Activated CD8-positive, alpha-beta memory T cell treated with anti-CD3 and anti-CD28 coated beads, Interleukin-2, amount 50 U/mL, for 24 hours (primary cell): ENCODE data around the gene NXF1.
"Not testable (repeated sequence)": the region's sequence is repeated elsewhere in the genome, so short reads cannot be mapped to it uniquely, and the experiment has no call there.

Experiments
- DNase-seq: peaks from one replicate; pipeline ENCODE4 v3.0.0-alpha.2; 2020; ENCODE audit errors: extremely low read depth

NXF1 gene

GRCh38 chr11:62832336-62833234 lies 27.3 kb upstream of the NXF1 start, which contains the start of gene TEX54:
TSS of gene TEX54 (minus strand) at chr11:62832841.
- no peak for DNase-seq

GRCh38 chr11:62831520-62832335 lies 26.5 kb upstream of the NXF1 start, which contains the start of gene STX5:
TSS of gene STX5 (minus strand) at chr11:62832051. CDS start at chr11:62831243, 808 bp downstream.
- peak; percentile 99 for DNase-seq

DNA sequence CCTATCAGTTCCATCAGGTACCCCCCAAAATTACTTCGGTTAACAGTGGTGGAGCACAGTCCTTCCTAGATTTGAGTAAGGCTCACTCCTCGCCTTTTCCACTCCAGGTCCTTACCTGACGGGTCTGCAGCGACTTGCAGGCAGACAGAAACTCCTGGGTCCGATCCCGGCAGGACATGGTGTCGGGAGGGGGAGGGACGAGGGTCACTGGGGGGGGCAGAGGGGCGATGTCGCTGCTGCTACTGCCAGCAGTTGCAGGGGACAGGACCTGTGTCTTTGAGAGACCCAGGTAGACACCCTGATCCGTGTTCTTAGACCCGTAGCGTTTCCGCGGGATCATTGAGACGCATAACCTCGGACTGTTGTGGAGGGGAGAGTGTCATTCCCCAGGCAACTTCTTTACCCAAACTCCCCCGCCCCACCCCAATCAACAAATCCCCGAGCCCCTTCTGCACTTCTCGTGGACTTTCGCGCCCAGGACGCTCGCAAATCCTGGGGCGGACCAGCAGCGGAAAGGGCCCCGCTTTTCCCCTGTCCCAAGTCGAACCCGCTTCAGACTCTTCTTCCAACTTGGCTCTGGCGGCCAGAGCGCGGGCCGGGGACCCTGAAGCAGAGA lies 25.8 kb upstream of the NXF1 start:
- no peak for DNase-seq

DNA sequence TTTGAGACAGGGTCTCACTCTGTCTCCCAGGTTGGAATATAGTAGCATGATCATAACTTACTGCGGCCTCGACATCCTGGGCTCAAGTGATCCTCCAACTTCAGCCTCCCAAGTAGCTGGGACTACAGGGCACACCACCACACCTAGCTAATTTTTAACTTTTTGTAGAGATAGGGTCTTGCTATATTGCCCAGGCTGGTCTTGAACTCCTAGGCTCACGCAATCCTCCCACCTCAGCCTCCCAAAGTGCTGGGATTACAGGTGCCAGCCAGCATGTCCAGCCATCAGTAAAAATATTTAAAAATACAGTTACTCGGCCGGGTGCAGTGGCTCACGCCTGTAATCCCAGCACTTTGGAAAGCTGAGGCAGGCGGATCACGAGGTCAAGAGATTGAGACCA lies 22.9 kb upstream of the NXF1 start:
- not testable (repeated sequence) for DNase-seq

- DNase-seq: no peak
Measured at GRCh38 chr11:62823677-62824076, 18.4 kb upstream of the NXF1 start.

- no peak for DNase-seq
Measured at GRCh38 chr11:62817129-62817528, 11.9 kb upstream of the NXF1 start.

GRCh38 chr11:62816557-62816956 lies 11.3 kb upstream of the NXF1 start:
- DNase-seq: no peak

GRCh38 chr11:62811659-62812058 lies 6.4 kb upstream of the NXF1 start:
- DNase-seq: no peak

- no peak for DNase-seq
Measured at GRCh38 chr11:62810748-62811147, 5.5 kb upstream of the NXF1 start.

DNA sequence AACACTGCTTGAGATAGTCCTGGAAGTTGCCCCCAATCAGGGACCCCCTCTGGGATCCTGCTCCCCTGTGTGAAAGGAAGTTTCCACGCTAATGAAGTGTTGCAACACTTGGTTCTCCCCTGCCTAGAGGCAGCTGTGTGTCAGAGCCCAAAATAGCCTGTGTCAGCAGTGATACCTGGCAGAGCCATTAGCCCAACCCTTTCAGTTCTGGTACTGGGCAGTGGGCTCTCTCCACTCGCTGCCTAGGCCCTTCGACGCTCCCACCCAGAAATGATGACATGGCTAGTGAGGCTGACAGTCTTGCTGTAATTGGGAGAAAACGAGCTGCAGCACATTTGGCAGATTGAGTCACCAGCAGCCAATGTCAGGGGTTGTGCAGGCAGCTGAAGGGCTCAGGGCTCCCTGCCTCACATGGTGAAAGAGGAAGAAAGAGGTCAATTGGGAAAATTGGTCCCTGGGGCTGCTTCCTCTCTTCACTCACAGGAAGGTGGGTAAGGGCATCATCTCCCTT lies 1.4 kb upstream of the NXF1 start:
- no peak for DNase-seq

- DNase-seq: no peak
Measured at GRCh38 chr11:62805961-62806441, 761 bp upstream of the NXF1 start.

- DNase-seq: no peak
Measured at GRCh38 chr11:62804310-62805075, 747 bp downstream of the NXF1 start.

DNA sequence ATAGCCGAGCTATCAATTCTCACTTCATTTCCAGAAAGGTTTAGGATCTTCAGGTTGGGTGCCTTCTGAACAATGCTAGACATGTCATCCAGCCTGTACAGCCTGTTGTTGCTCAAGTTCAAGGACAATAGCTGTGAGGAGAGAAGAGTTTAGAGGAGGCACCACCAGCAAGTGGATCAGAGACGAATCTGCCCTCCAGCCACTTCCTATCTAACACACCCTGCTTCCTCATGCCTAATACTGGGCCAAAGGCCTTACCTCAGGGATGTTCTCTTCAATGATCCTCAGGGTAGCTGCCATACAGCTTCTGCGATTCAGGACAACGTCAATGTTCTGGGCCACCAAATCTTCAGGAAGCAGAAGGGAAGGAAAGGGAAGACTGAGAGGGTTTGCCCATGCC lies 4.2 kb downstream of the NXF1 start:
- no peak for DNase-seq

GRCh38 chr11:62799486-62799885 lies 5.8 kb downstream of the NXF1 start:
- DNase-seq: no peak

DNA sequence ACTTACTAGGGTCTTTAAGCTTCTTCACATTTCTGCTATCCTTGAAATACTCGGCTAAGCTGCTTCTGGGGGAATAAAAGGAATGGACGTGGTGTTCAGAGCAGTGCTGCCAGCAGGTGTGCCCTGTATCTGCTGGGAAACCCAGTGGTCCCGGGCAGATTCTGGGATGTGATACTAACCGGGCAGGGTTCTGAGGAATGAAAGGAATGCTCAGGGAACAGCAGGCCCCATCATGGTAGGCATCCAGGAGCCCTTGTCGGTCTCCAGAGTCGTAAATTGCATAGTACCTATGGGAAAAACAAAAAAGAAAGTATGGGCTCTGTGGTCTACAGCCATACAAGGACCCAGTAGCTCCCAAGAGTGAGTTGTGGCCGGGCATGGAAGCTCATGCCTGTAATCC lies 9.0 kb downstream of the NXF1 start:
- DNase-seq: no peak

DNA sequence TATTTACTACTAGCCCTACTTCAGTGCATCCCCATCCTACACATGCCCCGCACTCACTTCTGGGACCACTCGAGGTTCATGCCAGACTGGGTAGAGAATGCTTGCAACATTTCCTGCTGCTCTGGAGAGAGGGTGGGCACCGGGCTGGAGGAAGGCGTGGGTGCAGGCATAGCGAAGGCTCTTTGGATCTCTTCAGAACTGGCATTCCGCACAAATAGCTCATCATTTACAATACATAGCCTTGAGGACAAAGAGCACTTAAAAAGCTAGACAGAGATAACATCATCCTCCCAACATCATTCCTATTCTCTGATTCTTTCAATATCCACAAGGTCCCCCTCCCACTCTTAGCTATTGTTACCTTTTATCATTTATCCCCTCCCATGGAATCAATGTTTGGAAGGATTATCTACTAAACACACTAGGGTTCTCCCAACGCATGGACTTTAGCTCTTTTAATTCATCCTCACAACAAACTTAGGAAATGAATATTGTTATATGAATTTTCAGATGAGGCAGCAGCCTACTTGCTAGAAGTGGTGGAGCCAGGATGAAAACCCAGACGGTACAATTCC lies 11.0 kb downstream of the NXF1 start:
- DNase-seq: no peak

DNA sequence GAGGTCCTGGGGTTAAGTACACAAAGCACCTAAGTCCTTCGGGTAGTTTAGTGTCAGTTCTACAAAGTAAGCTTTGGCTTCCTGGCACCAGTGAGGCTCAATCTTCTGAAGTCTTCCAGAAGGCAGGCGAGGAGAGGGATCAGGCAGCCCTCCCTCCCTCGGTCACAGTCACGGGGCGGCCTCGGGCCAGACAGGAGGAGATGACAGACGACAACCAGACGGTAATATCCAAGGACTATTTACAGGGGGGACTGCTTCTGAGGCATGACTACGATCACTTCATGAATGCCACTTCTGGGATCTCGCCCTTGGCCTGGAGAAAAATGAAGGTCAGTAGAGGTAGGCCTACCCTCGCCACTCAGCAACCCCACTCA lies 13.1 kb downstream of the NXF1 start:
- DNase-seq: no peak

- DNase-seq: peak; percentile 78
Measured at GRCh38 chr11:62791501-62792201, 13.6 kb downstream of the NXF1 start, which contains the start of gene TMEM223. TSS of gene TMEM223 (minus strand) at chr11:62792006. CDS start at chr11:62791994, 12 bp downstream.

DNA sequence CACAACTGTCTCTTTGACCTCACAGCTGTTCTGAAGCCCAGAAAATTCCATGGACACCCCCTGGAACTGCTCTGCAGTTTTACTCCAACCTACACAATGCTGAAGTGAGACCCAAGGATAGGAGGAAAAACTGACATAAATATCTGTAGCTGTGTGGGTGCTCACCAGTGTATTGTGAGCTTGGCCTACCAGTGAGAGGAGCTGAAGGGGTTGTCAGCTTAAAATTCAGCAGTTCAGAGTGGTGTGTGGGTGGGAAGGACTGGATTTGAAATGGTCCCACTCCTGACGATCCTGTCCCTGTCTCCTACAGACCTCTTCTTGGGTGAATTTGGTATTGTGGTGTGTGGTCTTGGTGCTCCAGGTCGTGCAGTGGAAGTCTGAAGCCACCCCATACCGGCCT lies 15.7 kb downstream of the NXF1 start:
- DNase-seq: no peak

DNA sequence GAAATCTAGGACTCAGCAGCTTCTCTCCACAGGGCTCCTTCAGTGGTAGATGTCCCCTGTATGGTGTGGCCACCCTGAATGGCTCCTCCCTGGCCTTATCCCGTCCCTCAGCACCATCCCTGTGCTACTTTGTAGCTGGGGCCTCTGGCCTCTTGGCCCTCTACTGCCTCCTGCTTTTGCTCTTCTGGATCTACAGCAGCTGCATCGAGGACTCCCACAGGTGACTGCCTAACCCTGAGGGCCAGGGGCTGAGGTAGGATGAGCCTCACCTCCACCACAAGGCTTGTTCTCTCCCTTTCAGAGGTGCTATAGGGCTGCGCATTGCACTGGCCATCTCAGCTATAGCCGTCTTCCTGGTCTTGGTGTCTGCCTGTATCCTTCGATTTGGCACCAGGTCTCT lies 16.2 kb downstream of the NXF1 start:
- DNase-seq: no peak
